GM23338 (cell line): ENCODE results near the gene ATCAY.

Experiments
- CREB1 ChIP-seq: fragments of 250-450 bp; sonication (Bioruptor Pico); IDR thresholded peaks from 2 replicates; pipeline ENCODE4 v1.5.0; 2020; ENCODE audit warnings: low read depth, mild to moderate bottlenecking, moderate library complexity
- CTCF ChIP-seq, 2 experiments: fragments of 200-600 bp in 1 of 2; sonication (generic) in 1 of 2; conservative IDR thresholded peaks; 2 replicates each; pipeline versions ENCODE4 v1.5.1 to v1.6.1; 2016 to 2017; ENCODE audit warnings: antibody characterized with exemption in 2 of 2, low read depth in 2 of 2, mild to moderate bottlenecking in 2 of 2, moderate library complexity in 1 of 2
- ETS1 ChIP-seq: IDR thresholded peaks from 2 replicates; pipeline ENCODE4 v1.6.1; 2016; ENCODE audit warnings: antibody characterized with exemption
- EZH2 ChIP-seq: fragments of 200-600 bp; sonication (generic); IDR thresholded peaks from one replicate; pipeline ENCODE4 v1.8.0; 2017; ENCODE audit warnings: antibody characterized with exemption, mild to moderate bottlenecking, low read depth; ENCODE audit not compliant: unreplicated experiment
- EZH2phosphoT487 ChIP-seq: fragments of 200-600 bp; sonication (generic); IDR thresholded peaks from one replicate; pipeline ENCODE4 v1.8.1; 2018; ENCODE audit warnings: antibody characterized with exemption; ENCODE audit not compliant: unreplicated experiment
- JUNB ChIP-seq: IDR thresholded peaks from one replicate; pipeline ENCODE4 v1.6.1; 2016; ENCODE audit warnings: antibody characterized with exemption; ENCODE audit not compliant: unreplicated experiment
- NANOG ChIP-seq: IDR thresholded peaks from 2 replicates; pipeline ENCODE4 v1.6.1; 2016; ENCODE audit warnings: antibody characterized with exemption, borderline replicate concordance
- POLR2AphosphoS5 ChIP-seq: IDR thresholded peaks from 2 replicates; pipeline ENCODE4 v1.6.1; 2016; ENCODE audit warnings: antibody characterized with exemption, low read depth
- ZNF114 ChIP-seq: fragments of 250-450 bp; sonication (Bioruptor Pico); IDR thresholded peaks from 2 replicates; pipeline ENCODE4 v1.5.0; 2020; ENCODE audit warnings: mild to moderate bottlenecking, moderate library complexity
- ZNF331 ChIP-seq: fragments of 250-450 bp; sonication (Bioruptor Pico); IDR thresholded peaks from 2 replicates; pipeline ENCODE4 v1.5.0; 2020; ENCODE audit warnings: low read depth, mild to moderate bottlenecking, moderate library complexity
- TF ChIP-seq, protein P1 (sequence below): IDR thresholded peaks from one replicate; pipeline ENCODE4 v1.6.1; 2018; ENCODE audit warnings: antibody characterized with exemption; ENCODE audit not compliant: unreplicated experiment

- TF ChIP-seq POLR2AphosphoS5: no peak
- no peak for TF ChIP-seq CREB1
- no peak for TF ChIP-seq JUNB
- no peak for TF ChIP-seq ZNF331 (CRISPR knock-in tag)
- TF ChIP-seq EZH2phosphoT487: no peak
- no peak for TF ChIP-seq CTCF (conservative IDR thresholded peaks at IDR 0.05; ENCODE audit: low read depth in 2 of 2)
- TF ChIP-seq, protein P1, sequence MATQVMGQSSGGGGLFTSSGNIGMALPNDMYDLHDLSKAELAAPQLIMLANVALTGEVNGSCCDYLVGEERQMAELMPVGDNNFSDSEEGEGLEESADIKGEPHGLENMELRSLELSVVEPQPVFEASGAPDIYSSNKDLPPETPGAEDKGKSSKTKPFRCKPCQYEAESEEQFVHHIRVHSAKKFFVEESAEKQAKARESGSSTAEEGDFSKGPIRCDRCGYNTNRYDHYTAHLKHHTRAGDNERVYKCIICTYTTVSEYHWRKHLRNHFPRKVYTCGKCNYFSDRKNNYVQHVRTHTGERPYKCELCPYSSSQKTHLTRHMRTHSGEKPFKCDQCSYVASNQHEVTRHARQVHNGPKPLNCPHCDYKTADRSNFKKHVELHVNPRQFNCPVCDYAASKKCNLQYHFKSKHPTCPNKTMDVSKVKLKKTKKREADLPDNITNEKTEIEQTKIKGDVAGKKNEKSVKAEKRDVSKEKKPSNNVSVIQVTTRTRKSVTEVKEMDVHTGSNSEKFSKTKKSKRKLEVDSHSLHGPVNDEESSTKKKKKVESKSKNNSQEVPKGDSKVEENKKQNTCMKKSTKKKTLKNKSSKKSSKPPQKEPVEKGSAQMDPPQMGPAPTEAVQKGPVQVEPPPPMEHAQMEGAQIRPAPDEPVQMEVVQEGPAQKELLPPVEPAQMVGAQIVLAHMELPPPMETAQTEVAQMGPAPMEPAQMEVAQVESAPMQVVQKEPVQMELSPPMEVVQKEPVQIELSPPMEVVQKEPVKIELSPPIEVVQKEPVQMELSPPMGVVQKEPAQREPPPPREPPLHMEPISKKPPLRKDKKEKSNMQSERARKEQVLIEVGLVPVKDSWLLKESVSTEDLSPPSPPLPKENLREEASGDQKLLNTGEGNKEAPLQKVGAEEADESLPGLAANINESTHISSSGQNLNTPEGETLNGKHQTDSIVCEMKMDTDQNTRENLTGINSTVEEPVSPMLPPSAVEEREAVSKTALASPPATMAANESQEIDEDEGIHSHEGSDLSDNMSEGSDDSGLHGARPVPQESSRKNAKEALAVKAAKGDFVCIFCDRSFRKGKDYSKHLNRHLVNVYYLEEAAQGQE: no peak
- no peak for TF ChIP-seq EZH2
- TF ChIP-seq ETS1: no peak
- TF ChIP-seq ZNF114 (CRISPR knock-in tag): no peak
- TF ChIP-seq NANOG: no peak
These were observed 27.3 kb downstream of the ATCAY start for GRCh38 chr19:3907626-3908265.
